GM18907 (cell line): ENCODE measurements around the gene RAP1GAP2.

Source experiments
- ATAC-seq: cut with Tn5 transposase; IDR thresholded peaks from one replicate; pipeline ENCODE4 v1.9.1; 2021; ENCODE audit warnings: mild to moderate bottlenecking, moderate library complexity; ENCODE audit not compliant: unreplicated experiment

Gene RAP1GAP2

DNA sequence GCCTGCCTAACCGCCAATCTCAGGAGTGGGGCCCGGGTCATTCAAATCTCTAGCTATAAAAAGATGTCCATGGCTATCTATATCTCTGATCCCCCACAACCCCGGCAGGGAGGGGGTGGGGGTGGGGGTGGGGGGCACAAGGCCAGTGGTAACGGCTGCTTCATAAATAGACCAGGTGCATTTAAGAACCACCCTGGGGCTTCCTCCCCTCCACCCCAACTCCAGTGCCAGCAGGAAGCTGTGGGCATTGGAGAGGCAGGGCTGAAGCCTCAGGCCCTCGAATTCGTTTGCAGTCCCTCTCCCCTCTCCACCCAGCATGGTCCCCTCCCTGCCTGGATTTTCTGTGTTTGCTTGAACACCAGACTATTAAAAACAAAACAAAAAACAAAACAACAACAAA is 56.0 kb downstream of the RAP1GAP2 start:
- no peak for ATAC-seq

DNA sequence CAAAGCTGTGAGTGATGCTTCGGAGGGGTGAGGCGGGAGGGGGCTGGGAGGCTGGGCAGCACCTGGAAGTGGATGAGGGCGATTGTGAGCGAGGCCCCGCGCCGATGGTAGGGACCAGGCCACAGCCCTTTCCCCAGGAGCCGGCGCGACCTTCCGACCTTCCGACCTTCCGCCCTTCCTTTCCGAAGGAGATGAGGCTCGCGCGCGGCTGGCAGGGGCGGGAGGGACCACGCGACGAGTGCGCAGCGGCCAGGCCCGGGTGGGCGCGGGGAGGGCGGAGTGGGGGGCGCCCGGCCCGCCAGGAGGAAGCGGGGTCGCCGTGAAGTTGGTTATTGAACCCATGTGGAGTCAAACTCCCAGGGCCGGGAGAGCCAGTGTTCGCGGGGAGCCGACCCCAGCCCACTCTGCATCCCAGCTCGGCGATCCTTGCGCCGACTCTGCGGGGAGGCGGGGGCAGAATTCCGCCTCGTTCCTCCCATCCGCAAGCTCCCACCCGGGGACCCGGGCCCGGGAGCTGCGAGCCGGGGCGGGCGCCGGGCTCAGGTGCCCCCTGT is 56.6 kb downstream of the RAP1GAP2 start:
- no peak for ATAC-seq

DNA sequence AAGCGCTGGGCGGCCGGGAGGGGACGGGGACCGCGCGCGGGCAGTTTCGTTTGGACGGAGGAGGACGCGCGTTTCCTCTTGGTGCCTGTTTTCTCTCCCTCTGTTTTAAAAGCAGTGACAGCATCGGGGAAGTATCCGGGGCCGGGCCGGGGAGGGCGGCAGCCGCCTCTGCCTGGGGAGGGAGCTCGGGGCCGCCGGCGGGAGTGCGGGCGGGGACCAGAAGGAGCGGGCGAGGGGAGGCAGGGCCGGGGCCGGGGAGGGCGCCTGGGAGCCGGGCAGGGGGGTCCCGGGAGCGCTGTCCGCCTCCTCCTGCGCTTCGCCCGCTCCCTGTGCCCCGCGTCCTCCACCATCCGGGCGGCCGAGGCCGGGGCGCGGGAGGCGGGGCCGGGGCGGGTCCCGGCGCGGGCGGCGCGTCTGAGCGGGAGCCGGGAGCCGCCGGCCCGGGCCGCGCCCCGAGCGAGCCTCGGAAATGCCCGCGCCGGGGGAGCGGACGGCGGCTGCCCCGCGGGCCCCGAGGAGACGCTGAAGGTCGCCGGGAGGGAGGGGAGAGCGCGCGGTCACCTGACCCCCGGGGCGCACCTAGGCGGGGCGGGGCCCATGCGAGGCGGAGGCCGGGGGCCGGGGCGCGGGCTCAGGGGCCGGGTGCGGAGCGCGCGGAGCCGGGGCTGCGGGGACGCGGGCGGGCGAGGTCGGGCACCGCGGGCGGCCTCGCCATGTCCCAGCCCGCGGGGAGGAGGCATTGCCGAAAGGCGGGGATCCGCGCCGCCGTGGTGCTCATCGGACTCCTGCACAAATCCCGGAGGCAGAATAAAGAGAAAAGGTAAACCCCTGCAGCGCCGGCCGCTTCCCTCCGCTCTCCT is 57.3 kb downstream of the RAP1GAP2 start:
- no peak for ATAC-seq

DNA sequence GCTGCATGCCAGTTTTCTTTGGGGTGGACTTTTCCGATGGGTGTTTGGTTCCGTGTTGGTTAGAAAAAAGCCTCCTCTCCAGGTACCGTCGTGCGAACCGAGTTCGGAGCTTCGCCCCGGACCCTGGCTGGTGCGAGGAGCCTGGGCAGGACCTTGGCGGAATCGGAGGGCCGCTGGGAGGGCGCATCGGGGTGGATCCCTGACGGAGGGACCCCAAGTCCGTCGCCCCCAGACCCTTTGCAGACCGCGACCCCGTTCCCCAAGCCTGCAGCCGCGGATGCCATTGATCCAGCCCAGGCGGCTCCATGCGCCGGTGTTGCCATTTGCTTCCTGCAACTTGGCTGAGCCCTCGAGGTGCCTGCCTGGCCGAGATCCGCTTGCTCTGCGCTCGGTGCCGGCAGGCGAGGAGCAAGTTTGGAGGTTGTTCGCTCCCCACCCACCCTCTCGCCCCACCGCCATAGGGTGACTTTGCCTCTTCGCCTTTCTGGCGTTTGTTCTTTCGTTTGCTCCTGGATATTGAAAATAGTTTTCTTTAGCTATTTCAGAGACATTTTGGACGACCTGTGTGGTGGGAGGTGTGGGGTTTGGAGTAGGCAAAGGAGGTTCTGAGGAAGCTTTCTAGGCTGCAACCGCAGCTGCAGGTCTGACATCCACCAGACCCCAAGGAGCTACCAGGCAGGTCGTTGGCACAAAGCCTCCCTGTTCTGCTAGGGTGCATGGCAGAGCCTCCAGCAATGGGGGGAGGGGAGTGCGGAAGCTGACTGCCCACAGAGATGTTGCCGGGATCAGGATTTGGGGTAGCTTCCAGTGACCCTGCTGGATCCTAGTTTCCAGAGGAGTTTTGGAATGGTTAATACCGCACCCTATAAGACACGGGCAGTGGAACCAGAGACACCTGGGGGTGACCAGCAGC is 58.2 kb downstream of the RAP1GAP2 start:
- ATAC-seq: no peak

DNA sequence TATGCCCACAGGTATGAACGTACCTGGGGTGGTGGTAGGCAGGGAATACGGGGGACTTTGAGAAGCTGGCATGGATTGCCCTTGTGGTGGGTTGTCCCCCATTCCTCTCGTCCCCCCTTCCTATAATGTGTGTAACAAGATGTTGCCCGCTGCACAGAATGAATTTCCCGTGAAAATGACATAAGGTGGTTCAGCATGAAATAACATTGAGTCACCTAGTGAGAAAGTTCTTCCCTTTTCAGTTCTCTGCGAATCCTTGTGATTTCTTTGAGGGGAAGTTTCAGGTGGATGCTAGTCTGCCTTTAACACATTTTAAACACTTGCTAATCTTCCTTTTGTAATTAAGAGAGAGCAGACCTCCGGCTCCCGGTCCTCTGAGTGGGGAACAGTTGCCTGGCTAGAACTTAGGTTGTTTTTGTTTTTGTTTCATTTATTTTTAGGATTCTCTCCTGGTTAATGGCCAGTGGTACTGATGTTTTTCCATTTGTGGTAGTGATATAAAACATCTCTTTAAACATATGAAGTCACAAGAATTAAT is 58.9 kb downstream of the RAP1GAP2 start:
- ATAC-seq: no peak

DNA sequence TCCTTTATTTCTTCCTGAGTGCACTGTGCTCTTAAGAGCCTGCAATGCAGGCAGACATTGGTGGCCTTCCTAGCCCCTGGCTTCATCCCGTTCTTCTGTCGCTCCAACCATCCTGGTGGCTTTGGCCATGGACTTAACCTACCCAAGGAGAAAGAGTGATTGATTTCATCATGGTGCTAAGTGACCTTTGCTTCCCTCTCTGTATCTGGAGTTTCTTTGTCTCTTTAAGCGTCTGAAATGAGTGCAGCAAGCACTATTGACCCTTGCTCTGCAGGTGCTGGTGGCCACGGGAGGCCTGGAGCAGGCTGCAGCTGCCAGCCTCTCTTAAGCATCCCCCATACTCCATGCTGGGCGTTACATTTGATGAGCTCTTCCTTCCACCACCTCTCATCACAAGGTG is 60.5 kb downstream of the RAP1GAP2 start:
- ATAC-seq: no peak

DNA sequence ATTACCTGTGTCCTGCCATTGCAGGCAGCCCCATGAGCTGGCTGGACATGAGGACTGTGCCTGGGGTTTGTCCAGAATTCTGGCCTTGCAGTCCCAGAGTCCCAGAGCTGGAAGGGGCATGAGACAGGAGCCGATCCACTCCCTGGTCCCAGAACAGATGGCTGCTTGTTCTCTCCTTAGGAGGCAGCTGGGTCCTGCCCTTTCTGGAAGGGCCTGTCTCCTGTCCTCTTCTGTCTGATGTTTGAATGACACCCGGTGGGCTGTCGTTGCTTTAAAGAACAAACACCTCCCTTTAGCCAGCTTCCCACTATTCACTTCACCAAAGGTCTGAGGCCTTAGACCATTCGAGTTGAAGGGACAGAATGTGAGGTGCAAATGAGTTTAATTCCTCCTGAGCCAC is 63.8 kb downstream of the RAP1GAP2 start:
- ATAC-seq: no peak

DNA sequence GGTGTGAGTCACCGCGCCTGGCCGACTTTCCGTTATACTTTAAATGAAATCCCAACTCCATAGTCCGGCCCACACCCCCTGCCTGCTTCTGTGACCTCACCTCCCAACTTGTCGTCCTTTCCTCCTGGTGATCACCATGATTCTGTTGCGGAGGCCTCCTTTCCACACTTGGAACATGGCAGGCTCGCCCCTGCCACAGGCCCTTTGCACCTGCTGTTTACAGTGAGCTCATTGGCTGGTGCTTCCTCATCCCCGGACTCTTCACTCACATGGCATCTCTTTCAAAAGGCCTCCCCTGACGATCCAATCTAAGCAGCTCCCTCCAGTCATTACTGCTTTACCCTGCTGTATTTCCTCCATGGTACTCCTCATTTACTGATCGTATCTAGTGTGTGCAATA is 64.6 kb downstream of the RAP1GAP2 start:
- ATAC-seq: no peak

DNA sequence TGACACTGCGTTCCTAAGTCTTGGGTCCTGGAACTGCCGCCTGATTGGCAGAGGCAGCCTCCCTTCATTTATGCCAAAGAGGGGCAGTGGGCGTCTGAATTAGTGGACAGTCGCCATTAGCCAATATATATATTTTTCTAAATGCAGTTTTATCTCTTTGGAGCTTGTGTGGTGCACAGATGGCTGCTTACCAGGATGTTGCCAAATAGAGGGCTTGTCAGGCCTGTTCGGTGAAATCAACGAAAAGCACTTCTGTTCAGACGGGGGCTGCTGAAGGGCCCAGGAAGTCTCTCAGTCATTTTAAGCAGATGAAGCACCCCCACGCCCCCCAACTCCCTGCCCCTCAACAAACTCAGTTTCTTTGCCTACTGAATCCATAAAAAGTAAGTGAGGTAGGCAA is 66.0 kb downstream of the RAP1GAP2 start:
- no peak for ATAC-seq

DNA sequence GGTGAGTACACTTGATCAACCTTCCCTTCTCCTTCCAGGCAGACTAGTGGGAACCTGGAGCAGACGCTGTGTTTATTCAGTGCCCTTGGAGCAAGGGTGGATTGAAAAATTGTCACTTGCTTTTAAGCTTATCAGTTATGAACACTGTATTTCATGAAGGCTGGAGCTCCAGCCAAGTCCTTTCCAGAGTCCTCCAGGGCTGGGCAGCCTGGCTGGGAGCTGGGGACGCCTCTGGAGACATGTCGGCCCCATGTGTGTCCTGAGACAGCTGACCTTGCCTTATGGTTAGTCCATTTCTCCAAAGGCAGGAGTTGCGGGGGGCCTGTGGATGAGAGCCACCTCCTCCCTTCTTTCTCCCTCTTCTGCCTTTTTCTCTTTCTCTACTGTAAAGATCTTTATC is 67.0 kb downstream of the RAP1GAP2 start:
- no peak for ATAC-seq

DNA sequence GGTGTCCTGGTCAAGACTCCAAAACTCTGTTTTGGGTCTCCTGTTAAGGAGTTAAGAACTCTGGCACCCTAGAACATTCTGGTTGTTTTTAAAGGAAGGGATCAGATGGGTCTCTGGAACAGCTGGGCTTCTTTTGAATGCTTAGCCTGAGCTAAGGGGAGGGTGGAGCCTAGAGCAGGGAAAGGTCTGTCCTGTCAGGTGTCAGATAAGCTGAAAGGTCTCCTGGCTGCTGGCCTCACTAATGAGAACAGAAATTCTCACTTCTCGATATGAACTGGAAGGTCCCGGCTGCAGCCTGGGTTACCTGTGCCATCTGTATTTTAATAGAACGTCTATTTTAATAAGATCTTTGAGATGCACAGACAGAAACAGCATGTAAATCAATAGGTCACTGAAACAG is 69.0 kb downstream of the RAP1GAP2 start:
- ATAC-seq: no peak

DNA sequence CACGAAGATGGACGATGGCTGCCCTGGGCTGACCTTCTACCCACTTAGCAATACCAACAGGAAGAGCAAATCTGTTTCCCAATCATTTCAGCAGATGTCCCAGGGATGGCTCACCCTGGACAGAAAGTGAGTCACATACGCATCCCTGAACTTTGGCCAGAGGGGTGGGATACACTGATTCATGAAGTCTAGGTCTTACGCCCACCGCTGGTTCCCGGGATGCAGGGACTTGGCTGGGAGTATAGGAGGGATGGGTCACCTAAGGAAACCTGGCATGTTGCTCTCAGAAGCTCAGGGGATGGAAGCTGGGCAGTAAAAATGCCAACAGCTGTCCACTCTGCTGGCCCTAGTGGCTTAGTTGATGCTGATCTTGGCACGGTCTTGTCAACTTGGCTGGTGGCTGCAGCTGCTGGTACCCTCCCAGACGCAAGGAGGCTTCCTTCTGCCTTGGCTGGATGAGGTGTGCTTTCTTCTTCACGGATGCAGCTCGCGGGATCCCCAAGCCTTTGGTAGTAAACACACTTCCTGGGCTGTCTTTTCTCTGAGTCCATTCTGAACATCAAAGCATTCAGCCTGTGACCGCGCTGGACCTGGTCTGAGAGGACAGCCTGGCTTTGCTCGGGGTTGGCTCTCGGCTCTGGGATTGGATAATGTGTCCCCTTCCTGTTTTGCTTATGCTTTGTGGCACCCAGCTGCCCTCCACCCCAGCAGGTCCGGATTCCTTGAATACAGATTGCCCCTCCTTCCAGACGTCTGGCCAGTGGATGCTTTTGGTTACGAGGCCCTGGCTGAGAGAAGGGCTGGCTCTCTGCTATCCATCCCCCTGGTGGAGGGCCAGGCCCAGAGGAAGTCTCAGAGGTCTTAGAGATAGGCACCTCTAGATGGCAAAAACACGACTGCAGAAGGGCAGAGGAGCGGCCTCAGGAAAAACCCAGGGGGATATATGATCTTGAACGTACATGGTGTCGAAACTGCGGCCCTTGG is 71.5 kb downstream of the RAP1GAP2 start:
- ATAC-seq: no peak

DNA sequence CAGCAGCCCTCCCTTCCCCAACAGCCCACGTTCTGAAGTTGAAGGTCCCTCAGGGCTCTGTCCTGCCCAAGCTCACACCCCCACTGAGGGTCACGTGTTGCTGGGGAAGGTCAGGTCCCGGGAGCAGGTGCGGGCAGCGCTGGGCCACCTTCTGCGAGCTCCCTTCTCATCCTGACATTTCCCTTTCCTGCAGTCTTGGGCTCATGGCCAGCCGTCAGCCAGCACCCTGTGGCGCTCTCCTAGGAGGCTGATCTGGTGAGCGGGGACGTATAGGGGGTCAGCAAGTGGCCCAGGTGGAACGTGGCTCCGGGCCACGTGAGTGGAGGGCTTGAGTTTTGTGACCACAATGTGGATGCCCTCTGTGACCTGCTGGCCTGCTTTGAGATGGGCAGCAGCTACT is 73.4 kb downstream of the RAP1GAP2 start:
- ATAC-seq: no peak

DNA sequence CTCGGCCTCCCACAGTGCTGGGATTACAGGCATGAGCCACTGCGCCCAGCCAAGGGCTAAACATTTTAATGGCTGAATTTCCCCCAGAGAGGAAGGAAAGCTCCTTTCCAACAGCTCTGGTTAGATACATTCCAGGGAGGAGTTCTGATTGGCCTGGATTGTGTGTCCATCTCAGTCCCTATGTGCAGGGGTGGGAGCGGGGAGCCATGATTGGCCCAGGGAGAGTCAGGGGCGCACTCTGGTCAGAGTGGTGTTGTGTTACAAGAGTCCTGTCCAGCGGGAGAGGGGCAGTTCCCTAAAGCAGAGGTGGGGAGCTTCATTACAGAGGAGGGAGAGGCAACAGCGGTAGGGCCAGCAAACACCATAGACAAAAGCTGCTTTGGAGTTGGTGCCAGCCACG is 75.0 kb downstream of the RAP1GAP2 start:
- no peak for ATAC-seq

DNA sequence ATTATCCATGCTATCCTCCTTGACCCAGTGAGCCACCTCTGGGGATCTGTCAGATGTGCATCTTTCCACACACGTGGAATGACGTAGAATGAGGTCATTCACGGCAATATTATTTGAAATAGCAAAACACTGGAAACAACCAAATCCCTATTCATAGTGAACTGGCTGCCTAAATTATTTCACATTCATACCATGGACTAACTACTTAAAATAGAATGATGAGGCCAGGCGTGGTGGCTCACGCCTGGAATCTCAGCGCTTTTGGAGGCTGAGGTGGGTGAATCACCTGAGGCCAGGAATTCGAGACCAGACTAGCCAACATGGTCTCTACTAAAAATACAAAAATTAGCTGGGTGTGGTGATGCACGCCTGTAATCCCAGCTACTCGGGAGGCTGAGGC is 75.5 kb downstream of the RAP1GAP2 start:
- no peak for ATAC-seq

DNA sequence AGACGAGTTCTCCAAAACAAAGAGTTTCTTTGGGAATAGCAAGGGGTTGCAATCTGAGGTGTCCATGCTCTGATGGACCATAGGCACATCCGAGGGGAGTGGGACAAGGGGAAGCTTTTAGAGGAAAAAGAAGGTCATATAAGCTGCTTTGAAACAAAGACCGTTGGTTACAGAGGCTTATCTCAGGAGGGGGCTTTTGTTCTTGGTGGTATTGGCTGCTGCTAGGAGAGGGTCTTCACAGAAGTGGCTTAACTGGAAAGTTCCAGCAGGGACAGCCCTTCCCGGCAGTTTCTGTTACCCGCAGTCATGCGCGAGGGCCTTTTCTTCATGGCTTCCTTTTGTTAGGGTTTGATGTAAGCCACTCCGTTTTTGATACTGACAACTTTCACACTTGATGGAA is 76.0 kb downstream of the RAP1GAP2 start:
- ATAC-seq: no peak

DNA sequence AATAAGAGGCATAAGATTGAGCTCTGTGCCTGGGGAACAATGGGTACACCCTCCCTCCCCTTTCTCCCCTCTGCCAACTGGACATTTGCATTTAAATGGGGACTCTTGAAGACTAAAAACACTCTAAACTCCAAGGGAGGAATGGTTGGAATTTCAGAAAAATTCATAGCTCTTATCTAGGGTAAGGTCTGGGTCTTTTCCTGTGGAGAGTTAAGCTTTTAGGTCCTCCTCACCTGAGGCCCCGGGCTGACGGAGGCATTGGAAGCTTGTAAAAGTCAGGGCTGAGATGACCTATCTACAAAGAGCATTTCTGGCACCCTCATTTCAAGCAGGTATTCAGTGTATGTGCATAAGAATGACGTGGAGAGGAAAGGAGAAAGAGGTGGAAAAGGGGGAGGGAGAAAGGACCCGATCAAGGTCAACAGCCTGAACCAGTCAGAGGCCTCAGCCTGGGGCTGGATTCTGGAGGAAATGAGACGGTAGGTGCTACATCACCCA is 78.0 kb downstream of the RAP1GAP2 start:
- ATAC-seq: no peak

DNA sequence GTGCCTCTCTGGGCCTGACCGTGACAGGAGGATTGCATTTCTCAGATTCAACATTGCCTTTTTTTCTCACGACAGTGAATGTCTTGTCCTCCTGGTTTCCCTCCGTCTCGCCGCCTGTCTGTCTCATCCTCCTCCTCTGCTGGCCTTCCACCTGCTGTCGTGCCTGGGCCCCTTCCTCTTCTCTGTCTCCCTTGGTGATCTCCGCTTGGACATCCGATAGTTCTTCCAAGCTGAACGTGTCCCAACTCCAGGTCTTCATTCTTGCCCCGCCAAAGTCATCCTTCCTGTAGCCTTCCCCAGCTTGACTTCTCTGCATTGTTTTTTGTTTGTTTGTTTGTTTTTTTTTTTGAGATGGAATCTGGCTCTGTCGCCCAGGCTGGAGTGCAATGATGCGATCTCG is 79.4 kb downstream of the RAP1GAP2 start:
- ATAC-seq: no peak

DNA sequence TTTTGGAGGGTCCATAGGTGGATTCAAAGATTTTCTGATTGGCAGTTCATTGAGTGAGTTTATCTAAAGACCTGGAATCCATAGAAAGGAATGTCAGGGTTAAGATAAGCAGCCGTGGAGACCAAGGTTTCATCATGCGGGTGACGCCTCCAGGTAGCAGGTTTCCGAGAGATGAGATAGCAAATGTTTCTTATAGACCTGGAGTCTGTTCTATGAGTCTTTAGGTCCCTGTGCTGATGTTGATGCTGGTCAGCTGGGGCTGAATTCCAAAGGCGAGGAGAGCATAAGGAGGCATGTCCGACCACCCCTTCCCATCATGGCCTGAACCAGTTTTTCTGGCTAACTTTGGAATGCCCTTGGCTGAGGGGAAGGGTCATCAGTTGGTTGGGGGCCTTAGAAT is 80.2 kb downstream of the RAP1GAP2 start:
- no peak for ATAC-seq

DNA sequence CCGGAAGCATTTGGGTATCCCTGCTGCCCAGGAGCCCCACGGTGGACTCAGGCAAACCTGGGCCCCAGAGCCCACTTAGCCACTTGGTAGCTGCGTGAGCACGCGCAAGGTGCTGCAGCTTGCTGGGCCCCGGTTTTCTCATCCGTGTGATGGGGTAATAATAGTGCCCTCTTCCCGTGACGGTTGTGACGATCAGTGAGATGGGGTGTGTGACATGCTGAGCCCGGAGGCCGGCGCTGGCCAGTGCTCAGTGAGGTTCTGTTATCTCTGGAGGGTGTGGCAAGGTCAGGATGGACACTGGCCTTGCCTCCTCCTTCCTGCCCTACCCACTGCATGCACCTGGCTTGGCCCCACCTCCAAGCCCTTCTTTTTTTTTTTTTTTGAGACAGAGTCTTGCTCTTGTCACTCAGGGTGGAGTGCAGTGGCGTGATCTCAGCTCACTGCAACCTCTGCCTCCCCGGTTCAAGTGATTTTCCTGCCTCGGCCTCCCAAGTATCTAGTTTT is 82.6 kb downstream of the RAP1GAP2 start:
- ATAC-seq: no peak
